Measurements from ENCODE around the gene SRGAP2. TPM values are rescaled to one million over a fixed set of nuclear protein-coding genes. Genes with fewer than 3 reads are reported as not detected.
"Not testable (repeated sequence)": the region's sequence is repeated elsewhere in the genome, so short reads cannot be mapped to it uniquely, and the experiment has no call there.

SRGAP2 gene
- total RNA-seq, 2 experiments from 2014 or later = 15.2 to 17.7 TPM

DNA sequence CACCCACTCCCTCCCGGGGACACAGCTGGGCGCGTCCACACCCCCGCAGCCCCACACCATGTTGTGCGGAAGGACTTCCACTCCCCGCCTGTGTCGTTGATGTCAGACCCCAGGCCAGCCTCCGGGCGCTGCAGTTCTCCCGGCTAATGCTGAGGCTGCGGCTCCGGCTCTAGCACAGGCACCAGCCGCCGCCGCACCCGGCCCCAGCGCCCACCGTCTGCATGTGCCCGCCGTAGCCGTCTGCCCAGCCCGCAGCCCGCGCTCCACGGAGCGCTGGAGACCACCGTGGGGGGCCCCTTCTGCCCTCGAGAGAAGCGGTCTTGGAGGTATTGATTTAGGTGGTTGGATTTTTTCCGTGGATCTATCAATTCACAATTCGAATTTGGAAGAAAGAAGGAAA lies 2.2 kb downstream of the SRGAP2 start:
- ATAC-seq (ENCODE audit: poor library complexity); H3K27me3 ChIP-seq (ENCODE audit: control insufficient read depth in 1 of 2, insufficient read depth in 2 of 2, low read length in 2 of 2); H3K9me3 Mint-ChIP-seq; H3K9me3 ChIP-seq (ENCODE audit: control insufficient read depth in 1 of 2, insufficient read depth in 1 of 2, low read length in 2 of 2); H3K4me3 Mint-ChIP-seq; H3K27ac ChIP-seq (ENCODE audit: low read depth in 1 of 2, low read length in 2 of 2); H3K4me1 ChIP-seq (ENCODE audit: insufficient read depth, low read length); H3K27me3 Mint-ChIP-seq; CTCF ChIA-PET; H3K36me3 ChIP-seq (ENCODE audit: insufficient read depth, low read length); H3K4me3 ChIP-seq (ENCODE audit: low read length); POLR2A ChIA-PET; intact Hi-C loops (cut with DNase I, micrococcal nuclease); H3K27ac Mint-ChIP-seq; H3K4me1 Mint-ChIP-seq (ENCODE audit: low read depth); H3K36me3 Mint-ChIP-seq (ENCODE audit: low read depth): not testable (repeated sequence)
- DNase-seq = peak in 3 of 14 experiments; percentile 0 to 32 (median 1)

DNA sequence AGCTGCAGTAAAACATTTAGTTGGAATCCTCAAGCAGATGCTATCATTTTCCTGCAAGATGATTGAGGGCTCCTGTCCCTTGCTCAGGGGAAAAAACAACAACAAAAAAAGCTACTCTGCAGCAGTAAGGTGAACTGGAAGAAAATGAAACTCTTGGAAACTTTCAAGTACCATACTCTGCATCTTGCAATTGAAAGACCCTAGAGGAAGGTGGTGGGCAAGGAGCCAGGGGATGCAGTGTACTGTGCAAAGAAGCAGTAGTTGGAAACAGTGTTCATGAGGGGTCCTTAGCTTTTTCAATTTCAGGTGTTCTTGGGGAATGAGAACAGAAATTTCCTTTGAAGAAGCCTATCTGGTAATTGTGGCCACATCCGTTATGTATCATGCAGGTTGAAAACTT lies 7.5 kb downstream of the SRGAP2 start:
- H3K4me3 ChIP-seq (ENCODE audit: low read length); H3K27ac Mint-ChIP-seq; DNase-seq; CTCF ChIA-PET; H3K27me3 Mint-ChIP-seq; H3K36me3 Mint-ChIP-seq (ENCODE audit: low read depth); ATAC-seq (ENCODE audit: poor library complexity); intact Hi-C loops (cut with DNase I, micrococcal nuclease); H3K27ac ChIP-seq (ENCODE audit: low read depth in 1 of 2, low read length in 2 of 2); H3K4me1 Mint-ChIP-seq (ENCODE audit: low read depth); POLR2A ChIA-PET; H3K9me3 Mint-ChIP-seq; H3K36me3 ChIP-seq (ENCODE audit: insufficient read depth, low read length); H3K4me1 ChIP-seq (ENCODE audit: insufficient read depth, low read length); H3K9me3 ChIP-seq (ENCODE audit: control insufficient read depth in 1 of 2, insufficient read depth in 1 of 2, low read length in 2 of 2); H3K27me3 ChIP-seq (ENCODE audit: control insufficient read depth in 1 of 2, insufficient read depth in 2 of 2, low read length in 2 of 2); H3K4me3 Mint-ChIP-seq: not testable (repeated sequence)

DNA sequence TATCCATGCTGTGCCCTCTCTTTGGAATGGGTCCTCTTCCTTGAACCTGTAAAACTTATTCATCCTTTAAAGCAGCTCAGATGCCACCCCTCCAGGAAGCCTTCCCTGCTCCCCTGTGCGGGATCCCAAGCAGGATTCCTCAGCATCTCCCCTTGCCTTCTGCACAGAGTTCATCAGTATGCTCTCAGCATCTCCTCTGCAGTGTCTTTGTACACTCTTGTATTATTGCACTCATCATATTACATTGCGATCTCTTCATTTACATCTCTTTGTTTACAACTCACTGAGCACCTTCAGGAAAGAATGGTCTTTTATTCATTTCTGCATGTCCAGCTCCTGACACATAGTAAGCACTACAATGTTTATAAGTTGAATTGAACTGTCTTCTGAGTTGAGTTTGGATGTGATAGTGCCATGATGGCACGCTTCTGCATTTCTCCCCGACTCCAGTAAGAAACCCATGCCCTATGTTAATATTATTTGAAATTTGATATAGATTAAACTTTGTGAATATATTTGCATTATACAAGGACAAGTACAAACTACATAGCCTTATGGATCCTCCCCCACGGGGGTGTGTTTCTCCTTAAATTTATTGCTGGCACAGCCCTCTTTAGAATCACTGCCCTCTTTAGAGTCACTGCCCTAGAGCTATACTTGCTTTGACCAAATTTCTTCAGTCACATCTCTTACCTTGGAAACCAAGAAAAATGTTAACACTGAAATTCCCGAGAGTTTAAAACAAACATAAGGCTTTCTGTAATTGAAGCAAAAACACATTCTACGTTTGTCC lies 12.5 kb downstream of the SRGAP2 start:
- intact Hi-C loops (cut with DNase I, micrococcal nuclease); ATAC-seq (ENCODE audit: poor library complexity); H3K27ac Mint-ChIP-seq; H3K36me3 ChIP-seq (ENCODE audit: insufficient read depth, low read length); DNase-seq; H3K4me1 Mint-ChIP-seq (ENCODE audit: low read depth); H3K9me3 Mint-ChIP-seq; POLR2A ChIA-PET; H3K27ac ChIP-seq (ENCODE audit: low read depth in 1 of 2, low read length in 2 of 2); H3K4me1 ChIP-seq (ENCODE audit: insufficient read depth, low read length); H3K27me3 ChIP-seq (ENCODE audit: control insufficient read depth in 1 of 2, insufficient read depth in 2 of 2, low read length in 2 of 2); H3K4me3 ChIP-seq (ENCODE audit: low read length); H3K36me3 Mint-ChIP-seq (ENCODE audit: low read depth); H3K4me3 Mint-ChIP-seq; H3K27me3 Mint-ChIP-seq; H3K9me3 ChIP-seq (ENCODE audit: control insufficient read depth in 1 of 2, insufficient read depth in 1 of 2, low read length in 2 of 2); CTCF ChIA-PET: not testable (repeated sequence)

DNA sequence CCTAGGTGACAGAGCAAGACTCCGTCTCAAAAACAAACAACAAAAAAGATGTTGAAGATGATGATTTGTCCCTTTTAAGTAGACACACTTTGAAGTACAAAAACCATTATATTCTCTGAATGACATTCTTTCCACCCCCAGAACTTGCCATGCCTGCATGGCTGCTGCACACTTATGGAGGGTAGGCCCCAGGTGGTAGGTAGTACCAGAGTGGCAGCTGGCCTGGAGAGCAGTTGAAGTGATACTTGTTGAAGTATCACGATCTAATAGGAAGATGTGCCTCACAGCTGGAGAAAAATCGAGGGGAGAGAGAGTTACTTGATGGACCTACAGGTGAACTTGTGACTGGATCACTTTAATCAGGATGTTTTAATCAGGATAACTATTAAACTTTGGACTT lies 14.9 kb downstream of the SRGAP2 start:
- H3K4me1 ChIP-seq (ENCODE audit: insufficient read depth, low read length); H3K9me3 Mint-ChIP-seq; H3K27ac ChIP-seq (ENCODE audit: low read depth in 1 of 2, low read length in 2 of 2); H3K4me1 Mint-ChIP-seq (ENCODE audit: low read depth); H3K36me3 Mint-ChIP-seq (ENCODE audit: low read depth); H3K36me3 ChIP-seq (ENCODE audit: insufficient read depth, low read length); H3K27me3 Mint-ChIP-seq; intact Hi-C loops (cut with DNase I, micrococcal nuclease); H3K27me3 ChIP-seq (ENCODE audit: control insufficient read depth in 1 of 2, insufficient read depth in 2 of 2, low read length in 2 of 2); H3K4me3 ChIP-seq (ENCODE audit: low read length); H3K9me3 ChIP-seq (ENCODE audit: control insufficient read depth in 1 of 2, insufficient read depth in 1 of 2, low read length in 2 of 2); H3K4me3 Mint-ChIP-seq; H3K27ac Mint-ChIP-seq; POLR2A ChIA-PET; ATAC-seq (ENCODE audit: poor library complexity); DNase-seq; CTCF ChIA-PET: not testable (repeated sequence)

DNA sequence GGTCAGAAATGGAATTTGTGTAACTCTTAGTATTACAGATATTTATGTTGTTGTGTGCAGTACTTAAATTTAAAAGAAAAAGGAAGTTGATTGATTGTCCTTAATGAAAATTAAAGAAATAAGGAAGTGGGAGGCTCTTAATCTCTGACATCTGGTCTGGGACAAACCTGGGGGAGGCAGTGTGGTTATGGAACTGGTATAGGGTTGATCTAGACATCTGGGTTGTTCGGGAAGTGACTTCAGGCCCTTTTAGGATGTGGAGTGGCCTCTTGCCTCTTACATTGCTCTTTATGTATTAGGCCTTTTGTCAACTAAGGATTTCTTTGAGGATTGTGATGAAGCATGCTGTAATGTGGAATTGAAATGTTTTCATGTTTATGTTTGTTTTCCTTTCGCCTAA lies 15.4 kb downstream of the SRGAP2 start:
- DNase-seq; H3K9me3 ChIP-seq (ENCODE audit: control insufficient read depth in 1 of 2, insufficient read depth in 1 of 2, low read length in 2 of 2); CTCF ChIA-PET; H3K27me3 ChIP-seq (ENCODE audit: control insufficient read depth in 1 of 2, insufficient read depth in 2 of 2, low read length in 2 of 2); H3K4me3 ChIP-seq (ENCODE audit: low read length); H3K27me3 Mint-ChIP-seq; H3K9me3 Mint-ChIP-seq; H3K27ac Mint-ChIP-seq; H3K4me1 ChIP-seq (ENCODE audit: insufficient read depth, low read length); ATAC-seq (ENCODE audit: poor library complexity); H3K36me3 Mint-ChIP-seq (ENCODE audit: low read depth); H3K27ac ChIP-seq (ENCODE audit: low read depth in 1 of 2, low read length in 2 of 2); H3K4me3 Mint-ChIP-seq; intact Hi-C loops (cut with DNase I, micrococcal nuclease); H3K36me3 ChIP-seq (ENCODE audit: insufficient read depth, low read length); H3K4me1 Mint-ChIP-seq (ENCODE audit: low read depth); POLR2A ChIA-PET: not testable (repeated sequence)

DNA sequence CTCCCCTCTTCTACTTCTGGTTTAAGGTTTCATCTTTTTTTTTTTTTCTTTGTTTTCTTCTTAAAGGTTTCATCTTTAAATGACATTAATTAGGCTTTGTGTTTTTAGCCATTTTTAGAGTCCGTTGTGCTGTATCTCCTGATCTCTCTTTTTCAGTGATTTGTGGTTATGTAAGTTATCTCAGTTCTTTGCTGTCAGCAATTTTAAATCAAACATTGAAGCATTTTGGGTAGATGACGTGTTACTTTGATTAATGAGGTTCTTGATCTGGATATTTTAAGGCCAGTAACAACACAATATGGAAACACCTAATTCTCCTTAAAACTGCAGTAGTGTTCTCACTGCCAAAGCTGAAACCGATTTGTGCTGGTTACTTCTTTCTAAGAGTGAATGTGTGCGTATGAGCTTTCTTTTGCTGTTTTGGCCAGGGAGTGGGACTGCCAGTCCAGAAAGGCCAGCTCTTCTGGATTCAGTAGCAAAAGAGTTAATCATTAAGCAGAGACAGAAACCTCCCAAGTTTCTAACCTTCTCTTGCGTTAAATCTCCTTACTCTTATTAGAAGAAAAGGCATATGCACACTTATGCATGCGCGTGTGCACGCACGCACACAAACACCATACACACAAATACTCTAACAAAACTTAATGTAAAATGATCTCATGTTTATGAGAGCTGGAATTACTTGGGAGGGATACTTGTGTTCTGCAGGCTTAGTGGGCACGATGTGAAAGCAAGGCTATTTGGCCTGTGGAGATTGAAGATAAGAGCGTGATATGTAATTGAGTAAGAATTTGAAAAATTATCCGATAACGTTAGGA lies 16.4 kb downstream of the SRGAP2 start:
- H3K27ac ChIP-seq (ENCODE audit: low read depth in 1 of 2, low read length in 2 of 2); H3K4me3 Mint-ChIP-seq; H3K9me3 Mint-ChIP-seq; H3K27ac Mint-ChIP-seq; H3K36me3 ChIP-seq (ENCODE audit: insufficient read depth, low read length); H3K36me3 Mint-ChIP-seq (ENCODE audit: low read depth); DNase-seq; H3K27me3 Mint-ChIP-seq; H3K9me3 ChIP-seq (ENCODE audit: control insufficient read depth in 1 of 2, insufficient read depth in 1 of 2, low read length in 2 of 2); ATAC-seq (ENCODE audit: poor library complexity); POLR2A ChIA-PET; H3K4me3 ChIP-seq (ENCODE audit: low read length); CTCF ChIA-PET; H3K4me1 Mint-ChIP-seq (ENCODE audit: low read depth); intact Hi-C loops (cut with DNase I, micrococcal nuclease); H3K4me1 ChIP-seq (ENCODE audit: insufficient read depth, low read length); H3K27me3 ChIP-seq (ENCODE audit: control insufficient read depth in 1 of 2, insufficient read depth in 2 of 2, low read length in 2 of 2): not testable (repeated sequence)

DNA sequence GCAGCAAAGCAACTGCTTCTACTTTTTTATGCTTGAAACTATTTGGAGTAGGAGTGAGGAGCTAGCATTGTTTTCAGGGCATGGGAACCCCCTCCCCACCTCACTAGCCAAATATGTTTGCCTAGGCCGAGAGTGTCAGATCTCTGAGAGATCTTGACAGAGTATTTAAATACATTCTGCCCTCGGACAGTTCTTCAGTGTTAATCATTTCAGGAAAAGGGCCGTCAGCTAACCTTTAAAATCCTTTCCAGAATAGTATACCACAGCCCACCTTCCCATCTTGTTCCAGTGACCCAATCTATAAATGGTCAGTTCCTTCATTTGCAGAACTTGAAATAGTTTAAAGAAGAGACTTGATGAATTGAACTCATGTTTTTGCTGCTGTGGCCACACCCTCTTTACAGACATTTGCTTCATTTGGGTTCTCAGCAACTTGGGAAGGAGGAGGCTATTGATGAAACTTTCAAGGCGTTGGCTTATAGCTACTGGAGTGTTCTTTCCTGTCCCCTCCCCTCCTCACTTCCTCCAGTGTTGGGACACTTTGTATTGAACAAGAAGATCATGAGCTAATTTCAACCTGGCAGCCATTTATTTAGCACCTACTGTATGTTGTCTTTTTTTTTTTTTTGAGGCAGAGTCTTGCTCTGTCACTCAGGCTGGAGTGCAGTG lies 17.1 kb downstream of the SRGAP2 start:
- H3K9me3 Mint-ChIP-seq; H3K27me3 ChIP-seq (ENCODE audit: control insufficient read depth in 1 of 2, insufficient read depth in 2 of 2, low read length in 2 of 2); CTCF ChIA-PET; H3K27me3 Mint-ChIP-seq; H3K36me3 ChIP-seq (ENCODE audit: insufficient read depth, low read length); H3K4me3 Mint-ChIP-seq; POLR2A ChIA-PET; ATAC-seq (ENCODE audit: poor library complexity); intact Hi-C loops (cut with DNase I, micrococcal nuclease); H3K9me3 ChIP-seq (ENCODE audit: control insufficient read depth in 1 of 2, insufficient read depth in 1 of 2, low read length in 2 of 2); H3K36me3 Mint-ChIP-seq (ENCODE audit: low read depth); H3K4me3 ChIP-seq (ENCODE audit: low read length); H3K27ac Mint-ChIP-seq; H3K27ac ChIP-seq (ENCODE audit: low read depth in 1 of 2, low read length in 2 of 2); H3K4me1 ChIP-seq (ENCODE audit: insufficient read depth, low read length); H3K4me1 Mint-ChIP-seq (ENCODE audit: low read depth): not testable (repeated sequence)
- DNase-seq = peak in 3 of 14 experiments; percentile 1 to 17 (median 1)
